Measurements from ENCODE around the gene CHST7.

GRCh38 chrX:46597771-46598170 is 24.2 kb downstream of the CHST7 start:
- TF ChIP-seq CTCF (conservative IDR thresholded peaks at IDR 0.05) (no peak), ZFX (IDR thresholded peaks at IDR 0.05) (no peak)
